ENCODE data around the gene SLC2A10.

The SLC2A10 gene

GRCh38 chr20:46735436-46735835, 26.0 kb downstream of the SLC2A10 start:
- no peak for DNase-seq

GRCh38 chr20:46739431-46740213, 30.2 kb downstream of the SLC2A10 start:
- DNase-seq, result no peak

- DNase-seq, result no peak
These were observed 30.8 kb downstream of the SLC2A10 start for GRCh38 chr20:46740214-46740609.

- no peak for DNase-seq
These were observed 32.6 kb downstream of the SLC2A10 start for GRCh38 chr20:46741924-46742668.

- DNase-seq, result no peak
These were observed 33.2 kb downstream of the SLC2A10 start for GRCh38 chr20:46742669-46743045.

- DNase-seq, result no peak
These were observed 33.6 kb downstream of the SLC2A10 start for GRCh38 chr20:46743088-46743487.

- DNase-seq, result no peak
These were observed 37.6 kb downstream of the SLC2A10 start for GRCh38 chr20:46746956-46747526.

GRCh38 chr20:46749147-46749546, 39.7 kb downstream of the SLC2A10 start:
- DNase-seq, result no peak

GRCh38 chr20:46751856-46752255, 42.4 kb downstream of the SLC2A10 start:
- no peak for DNase-seq

GRCh38 chr20:46752728-46753127, 43.3 kb downstream of the SLC2A10 start:
- peak; percentile 64 to 80 (median 76) for DNase-seq

- no peak for DNase-seq
These were observed 46.3 kb downstream of the SLC2A10 start for GRCh38 chr20:46755483-46756413.

GRCh38 chr20:46756419-46756818, 47.0 kb downstream of the SLC2A10 start:
- DNase-seq, result no peak

GRCh38 chr20:46757135-46757534, 47.7 kb downstream of the SLC2A10 start:
- DNase-seq, result no peak

GRCh38 chr20:46757754-46758678, 48.6 kb downstream of the SLC2A10 start:
- DNase-seq, result peak; percentile 62 to 77 (median 75)

GRCh38 chr20:46758929-46759669, 49.6 kb downstream of the SLC2A10 start:
- no peak for DNase-seq

- no peak for DNase-seq
These were observed 52.1 kb downstream of the SLC2A10 start for GRCh38 chr20:46761566-46761965.

- no peak for DNase-seq
These were observed 54.6 kb downstream of the SLC2A10 start for GRCh38 chr20:46764068-46764467.

- no peak for DNase-seq
These were observed 56.2 kb downstream of the SLC2A10 start for GRCh38 chr20:46765506-46766120.

GRCh38 chr20:46767127-46767761, 57.8 kb downstream of the SLC2A10 start:
- peak; percentile 49 to 82 (median 67) for DNase-seq
